Lung (tissue), 12 donors: ENCODE data around the gene RINL. TPM values are rescaled to one million over a fixed set of nuclear protein-coding genes. Genes with fewer than 3 reads are reported as not detected.
A peak's percentile ranks its signal among the peaks of the same experiment; 100 is the strongest.
"Not testable (repeated sequence)": the region's sequence is repeated elsewhere in the genome, so short reads cannot be mapped to it uniquely, and the experiment has no call there.

Experiments used
- ATAC-seq: fragments of 200-7000 bp; cut with Tn5 transposase; one replicate; pipeline ENCODE4 v1.9.1; 2020; ENCODE audit warnings: moderate number of reproducible peaks; ENCODE audit not compliant: insufficient read depth, low FRiP score
- DNase-seq, 3 donors: peaks; one replicate each; pipeline ENCODE4 v3.0.0-alpha.2; 2013 to 2017
- H3K27ac ChIP-seq, 2 donors: one replicate each; pipeline ENCODE4 v1.5.1; 2013; ENCODE audit warnings: mild to moderate bottlenecking in 2 of 2, moderate library complexity in 2 of 2, control low read depth in 1 of 2, inconsistent platforms in 1 of 2, low read depth in 1 of 2, low read length in 1 of 2
- H3K27me3 ChIP-seq, 3 donors: one replicate each; pipeline ENCODE4 v1.5.1; 2013; ENCODE audit warnings: low read length in 2 of 3; ENCODE audit not compliant: control insufficient read depth in 3 of 3, insufficient read depth in 3 of 3
- H3K36me3 ChIP-seq, 4 donors: one replicate each; pipeline ENCODE4 v1.5.1; 2013; ENCODE audit warnings: low read length in 4 of 4, mild to moderate bottlenecking in 1 of 4, moderate library complexity in 1 of 4; ENCODE audit not compliant: control insufficient read depth in 4 of 4, insufficient read depth in 4 of 4
- H3K4me1 ChIP-seq, 5 donors: one replicate each; pipeline ENCODE4 v1.5.1; 2013; ENCODE audit warnings: low read length in 5 of 5, mild to moderate bottlenecking in 2 of 5, moderate library complexity in 1 of 5; ENCODE audit not compliant: control insufficient read depth in 5 of 5, insufficient read depth in 5 of 5
- H3K4me3 ChIP-seq: one replicate; pipeline ENCODE4 v1.5.1; 2013; ENCODE audit warnings: mild to moderate bottlenecking, control low read depth, moderate library complexity
- H3K9ac ChIP-seq, 2 donors: one replicate each; pipeline ENCODE4 v1.5.1; 2013; ENCODE audit warnings: low read length in 2 of 2, control low read depth in 1 of 2; ENCODE audit not compliant: insufficient read depth in 1 of 2
- H3K9me3 ChIP-seq, 4 donors: one replicate each; pipeline ENCODE4 v1.5.1; 2013; ENCODE audit warnings: low read length in 3 of 4, mild to moderate bottlenecking in 1 of 4, moderate library complexity in 1 of 4; ENCODE audit not compliant: control insufficient read depth in 4 of 4, insufficient read depth in 3 of 4
- WGBS, 2 donors: extraction: QIAGEN DNeasy Blood & Tissue Kit; methylation state at CpG; one replicate each; pipeline ENCODE4 v1.1.7; 2013; 5-methylcytosine and 5-hydroxymethylcytosine counted together
- polyA plus RNA-seq, 2 donors: library from polyadenylated mRNA; stranded (reverse); fragments of 200-250 nt; gene quantifications; one replicate each; pipeline ENCODE4 v1.2.1, GENCODE V29; 2013
- total RNA-seq, 2 donors: library from RNA; depleted of rRNA in 1 of 2; stranded (reverse); fragments of >200 nt in 1 of 2; gene quantifications; one replicate each; pipeline ENCODE4 v1.2.1, GENCODE V29; 2014 to 2021
- TF ChIP-seq, protein P1 (sequence below): IDR thresholded peaks from 2 replicates; pipeline ENCODE4 v1.5.1; 2012; ENCODE audit warnings: mild to moderate bottlenecking; ENCODE audit errors: control extremely low read depth, extremely low read depth
- donor health status: control.
- donor health status: control.
- donor health status: Bipolar disorder and iron deficiency.
- donor health status: healthy.
- donor health status: DM: yes; HTN: yes; CAD: no.

The RINL gene
- total and polyA plus RNA-seq, 4 donors: 7.0 to 24.0 (median 15.4) TPM

DNA sequence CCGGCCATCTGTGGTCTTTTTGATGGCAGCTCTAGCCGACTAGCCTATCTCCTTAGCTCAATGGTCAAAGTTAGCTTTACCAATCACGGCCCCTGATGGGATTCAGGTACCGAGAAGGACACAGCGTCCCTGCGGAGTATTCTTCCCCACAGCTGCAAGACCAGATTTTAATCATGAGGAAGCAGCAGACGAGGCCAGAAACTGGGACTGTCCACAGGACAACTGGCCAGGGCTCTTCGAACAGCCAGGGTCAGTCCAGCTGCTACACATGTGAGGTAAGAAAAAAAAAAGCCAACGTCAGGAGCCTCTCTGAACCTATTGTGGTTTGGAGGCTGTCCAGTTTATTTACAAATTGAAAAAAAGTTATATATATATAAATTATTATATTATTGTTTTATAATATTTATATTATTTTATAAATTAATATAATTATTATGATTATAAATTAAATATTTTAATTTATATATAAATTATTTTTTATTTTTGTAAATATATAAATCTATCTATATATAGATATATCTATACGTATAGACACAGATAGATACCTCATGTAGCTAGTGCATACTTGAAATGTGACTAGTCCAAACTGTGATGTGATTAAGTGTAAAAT, 10.8 kb downstream of the RINL start:
- no peak overlapping the region for H3K27ac ChIP-seq
- ATAC-seq (no peak), DNase-seq (no peak)
- H3K27me3 ChIP-seq: no peaks in the 10 kb centered on the region
- no peaks in the 10 kb centered on the region for H3K9me3 ChIP-seq
- no peak overlapping the region for H3K9ac ChIP-seq
- peaks cover 0 to 15% (median 8%) of the 10 kb centered on the region in 5 donors for H3K4me1 ChIP-seq
- TF ChIP-seq, protein P1, sequence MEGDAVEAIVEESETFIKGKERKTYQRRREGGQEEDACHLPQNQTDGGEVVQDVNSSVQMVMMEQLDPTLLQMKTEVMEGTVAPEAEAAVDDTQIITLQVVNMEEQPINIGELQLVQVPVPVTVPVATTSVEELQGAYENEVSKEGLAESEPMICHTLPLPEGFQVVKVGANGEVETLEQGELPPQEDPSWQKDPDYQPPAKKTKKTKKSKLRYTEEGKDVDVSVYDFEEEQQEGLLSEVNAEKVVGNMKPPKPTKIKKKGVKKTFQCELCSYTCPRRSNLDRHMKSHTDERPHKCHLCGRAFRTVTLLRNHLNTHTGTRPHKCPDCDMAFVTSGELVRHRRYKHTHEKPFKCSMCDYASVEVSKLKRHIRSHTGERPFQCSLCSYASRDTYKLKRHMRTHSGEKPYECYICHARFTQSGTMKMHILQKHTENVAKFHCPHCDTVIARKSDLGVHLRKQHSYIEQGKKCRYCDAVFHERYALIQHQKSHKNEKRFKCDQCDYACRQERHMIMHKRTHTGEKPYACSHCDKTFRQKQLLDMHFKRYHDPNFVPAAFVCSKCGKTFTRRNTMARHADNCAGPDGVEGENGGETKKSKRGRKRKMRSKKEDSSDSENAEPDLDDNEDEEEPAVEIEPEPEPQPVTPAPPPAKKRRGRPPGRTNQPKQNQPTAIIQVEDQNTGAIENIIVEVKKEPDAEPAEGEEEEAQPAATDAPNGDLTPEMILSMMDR: no peak
- WGBS, 2 donors: 91% methylated on average over 10 of the region's 10 CpGs
- no peak overlapping the region for H3K4me3 ChIP-seq
- no peaks in the 10 kb centered on the region for H3K36me3 ChIP-seq

DNA sequence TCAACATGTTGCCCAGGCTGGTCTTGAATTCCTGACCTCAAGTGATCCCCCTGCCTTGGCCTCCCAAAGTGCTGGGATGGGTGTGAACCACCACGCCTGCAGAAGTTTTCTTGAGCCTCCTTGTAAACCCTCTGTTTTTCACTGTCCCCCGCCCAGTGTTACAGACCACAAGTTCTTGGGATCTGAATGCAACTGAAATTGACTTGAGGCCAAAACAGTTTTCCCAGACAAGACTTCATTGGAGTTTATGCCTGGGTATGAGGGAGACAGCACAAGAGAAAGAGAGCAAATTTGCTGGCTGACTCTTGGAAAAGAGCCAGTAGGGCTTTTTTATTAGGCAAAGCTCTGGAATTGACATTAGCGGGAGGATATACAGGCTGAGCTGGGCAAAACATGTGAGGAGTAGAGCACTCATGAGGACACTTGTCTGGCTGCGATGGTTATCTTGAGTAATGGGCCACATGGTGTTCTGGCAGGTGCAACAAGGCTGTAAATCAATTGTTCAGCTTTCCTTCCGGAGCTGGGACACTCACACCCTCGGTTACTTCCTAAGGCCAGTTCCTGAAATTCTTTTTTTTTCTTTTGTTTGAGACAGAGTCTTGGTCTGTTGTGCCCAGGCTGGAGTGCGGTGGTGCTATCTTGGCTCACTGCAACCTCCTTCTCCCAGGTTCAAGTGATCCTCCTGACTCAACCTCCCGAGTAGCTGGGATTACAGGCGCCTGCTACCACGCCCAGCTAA, 15.6 kb downstream of the RINL start:
- Histone ChIP-seq H3K36me3 (no peaks in the 10 kb centered on the region), H3K9me3 (no peaks in the 10 kb centered on the region), H3K4me1 (peaks cover 0 to 8% (median 4%) of the 10 kb centered on the region in 5 donors), H3K9ac (no peak overlapping the region), H3K27me3 (no peaks in the 10 kb centered on the region), H3K27ac (peak overlapping the region; percentile 28 to 52), H3K4me3 (no peak overlapping the region)
- 29 to 35% methylated on average over 10 of the region's 10 CpGs for WGBS, 2 donors
- ATAC-seq: no peak
- TF ChIP-seq, protein P1: no peak
- DNase-seq: peak; percentile 69 to 97 (median 94)

DNA sequence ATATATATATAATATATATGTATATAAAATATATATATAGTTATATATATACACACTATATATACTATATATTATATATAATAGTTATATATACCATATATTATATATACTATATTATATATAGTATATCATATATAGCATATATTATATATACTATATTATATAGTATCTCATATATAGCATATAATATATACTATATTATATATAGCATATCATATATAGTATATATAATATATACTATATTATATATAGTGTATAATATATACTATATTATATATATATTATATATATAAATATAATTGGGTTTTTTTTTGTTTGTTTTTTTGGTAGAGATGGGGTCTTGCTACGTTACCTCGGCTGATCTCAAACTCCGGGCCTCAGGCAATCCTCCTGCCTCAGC, 16.7 kb downstream of the RINL start:
- Histone ChIP-seq H3K4me3 (no peak overlapping the region), H3K36me3 (no peaks in the 10 kb centered on the region), H3K27me3 (no peaks in the 10 kb centered on the region), H3K9me3 (no peaks in the 10 kb centered on the region), H3K9ac (no peak overlapping the region), H3K4me1 (peaks cover 0 to 8% (median 4%) of the 10 kb centered on the region in 5 donors), H3K27ac (no peak overlapping the region)
- TF ChIP-seq, protein P1: no peak
- ATAC-seq (no peak), DNase-seq (no peak)
- 96 to 98% methylated on average over 3 of the region's 3 CpGs for WGBS, 2 donors

DNA sequence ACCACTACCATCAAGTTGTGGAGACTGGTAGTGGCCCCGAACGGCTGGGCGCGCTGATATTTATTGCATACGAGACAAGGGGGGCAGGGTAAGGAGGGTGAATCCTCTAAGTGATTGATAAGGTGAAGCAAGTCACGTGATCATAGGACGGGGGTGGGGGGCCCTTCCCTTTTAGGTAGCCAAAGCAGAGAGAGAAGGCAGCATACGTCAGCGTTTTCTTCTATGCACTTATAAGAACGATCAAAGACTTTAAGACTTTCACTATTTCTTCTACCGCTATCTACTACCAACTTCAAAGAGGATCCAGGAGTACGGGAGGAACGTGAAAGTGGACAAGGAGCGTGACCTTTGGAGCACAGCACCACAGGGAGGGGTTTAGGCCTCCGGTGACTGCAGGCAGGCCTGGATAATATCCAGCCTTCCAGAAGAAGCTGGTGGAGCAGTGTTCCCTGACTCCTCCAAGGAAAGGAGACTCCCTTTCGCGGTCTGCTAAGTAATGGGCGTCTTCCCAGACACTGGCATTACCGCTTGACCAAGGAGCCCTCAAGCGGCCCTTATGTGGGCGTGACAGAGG, 18.4 kb downstream of the RINL start:
- H3K36me3 ChIP-seq, H3K9me3 ChIP-seq, H3K27me3 ChIP-seq, H3K4me1 ChIP-seq, H3K9ac ChIP-seq, DNase-seq, H3K27ac ChIP-seq, ATAC-seq, H3K4me3 ChIP-seq: not testable (repeated sequence)
- WGBS, 2 donors: 69 to 87% methylated on average over 21 of the region's 21 CpGs
